Activated CD4-positive, CD25-positive, alpha-beta regulatory T cell treated with anti-CD3 and anti-CD28 coated beads, Interleukin-2, amount 50 U/mL, for 24 hours (primary cell): ENCODE measurements around the gene SPTB.
A peak's percentile ranks its signal among the peaks of the same experiment; 100 is the strongest.

Experiments used
- ATAC-seq, 2 donors: fragments of 150-1000 bp; cut with Tn5 transposase; one replicate each; pipeline ENCODE4 v1.10.0; 2021; ENCODE audit warnings: mild to moderate bottlenecking in 1 of 2, moderate library complexity in 1 of 2

SPTB gene

DNA sequence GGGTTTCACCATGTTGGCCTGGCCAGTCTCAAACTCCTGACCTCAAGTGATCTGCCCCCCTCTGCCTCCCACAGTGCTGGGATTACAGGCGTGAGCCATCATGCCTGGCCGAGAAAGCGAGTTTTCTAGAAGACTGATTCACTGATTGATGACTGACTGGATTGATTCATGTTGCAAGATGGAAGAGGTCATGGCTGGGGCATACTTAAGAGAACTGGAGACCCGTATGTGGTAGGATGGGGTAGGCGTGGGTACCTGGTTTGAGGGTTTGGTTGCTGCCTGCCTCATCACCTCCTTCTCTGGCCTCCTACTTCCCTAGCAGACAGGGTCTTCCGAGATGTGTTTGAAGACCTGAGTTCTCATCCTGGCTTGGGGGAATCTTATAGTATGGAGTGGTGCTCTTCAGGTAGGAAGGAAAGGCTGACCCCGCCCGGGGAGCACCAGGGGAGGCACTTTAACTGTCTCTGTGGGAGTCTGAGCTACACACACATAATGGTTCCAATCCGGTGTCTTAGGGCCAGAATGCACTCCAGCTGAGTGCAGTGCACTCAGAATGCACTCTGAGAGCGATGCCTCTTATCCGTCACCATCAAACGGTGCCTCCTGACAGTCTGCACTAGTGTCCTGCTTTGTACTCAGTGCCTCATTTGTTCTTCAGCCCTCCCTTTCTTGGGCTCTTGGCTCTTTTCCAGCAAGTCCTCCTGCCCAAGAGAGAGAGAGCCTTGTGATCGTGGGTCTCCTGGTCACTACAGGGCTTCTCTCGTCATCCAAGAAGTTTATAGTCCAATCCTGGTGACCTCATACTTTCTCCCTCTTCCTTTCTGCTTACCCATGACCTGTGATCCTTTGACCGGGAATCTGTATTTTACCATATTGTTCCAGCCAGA lies 155.8 kb downstream of the SPTB start:
- peak; percentile 28 to 39 for ATAC-seq

DNA sequence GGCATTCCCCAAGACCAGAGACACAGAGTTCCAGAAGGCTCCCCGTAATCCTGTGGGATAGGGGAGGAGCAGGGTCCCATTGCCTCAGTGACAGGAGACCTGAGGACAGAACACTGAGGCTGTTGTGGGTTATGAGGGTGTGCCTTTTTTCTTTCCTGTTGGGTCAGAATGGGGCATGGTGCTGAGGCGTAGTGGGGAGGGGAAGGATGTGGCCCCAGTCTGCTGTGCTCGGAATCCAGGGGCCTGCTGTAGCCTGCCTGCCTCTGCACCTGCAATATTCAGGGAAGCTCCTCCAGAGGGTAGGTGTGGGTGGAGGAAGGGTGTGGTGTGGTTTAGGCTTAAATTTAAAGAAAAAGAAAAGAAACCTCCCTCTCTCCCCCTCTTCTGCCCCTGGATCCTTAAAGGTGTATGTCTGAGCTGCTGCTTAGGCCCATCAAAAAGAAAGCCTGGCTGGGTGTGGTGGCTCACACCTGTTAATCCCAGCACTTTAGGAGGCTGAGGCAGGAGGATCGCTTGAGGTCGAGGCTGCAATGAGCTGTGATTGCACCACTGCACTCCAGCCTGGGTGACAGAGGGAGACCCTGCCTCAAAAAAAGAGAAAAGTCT lies 156.8 kb downstream of the SPTB start:
- peak in 1 of 2 donors; percentile 6 for ATAC-seq

GRCh38 chr14:64721899-64722298 lies 157.8 kb downstream of the SPTB start:
- no peak for ATAC-seq

- no peak for ATAC-seq
These were observed 158.3 kb downstream of the SPTB start for GRCh38 chr14:64721391-64721791.

GRCh38 chr14:64720131-64720576 lies 159.6 kb downstream of the SPTB start:
- no peak for ATAC-seq

DNA sequence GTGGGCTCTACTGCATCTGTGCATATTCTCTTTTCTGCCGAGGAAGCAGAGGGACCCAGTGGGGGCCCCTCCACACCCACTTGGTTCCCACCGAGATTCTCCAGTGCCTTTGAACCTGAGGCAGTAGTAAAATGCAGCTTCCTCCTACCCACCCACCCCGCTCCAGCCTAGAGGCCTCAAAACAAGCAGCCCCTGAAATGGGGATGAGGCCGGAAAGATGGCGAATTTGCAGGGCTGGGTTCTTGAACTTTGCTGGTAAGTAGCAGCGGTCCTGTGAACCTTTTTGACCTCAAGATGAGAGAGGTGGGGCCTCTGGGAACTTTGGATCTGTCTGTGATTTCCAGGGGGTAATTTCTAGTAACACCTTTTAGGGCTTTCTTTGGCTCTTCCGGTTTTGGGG lies 160.1 kb downstream of the SPTB start:
- ATAC-seq = no peak

GRCh38 chr14:64718762-64719161 lies 160.9 kb downstream of the SPTB start:
- ATAC-seq = no peak

GRCh38 chr14:64717870-64718269 lies 161.8 kb downstream of the SPTB start:
- no peak for ATAC-seq

DNA sequence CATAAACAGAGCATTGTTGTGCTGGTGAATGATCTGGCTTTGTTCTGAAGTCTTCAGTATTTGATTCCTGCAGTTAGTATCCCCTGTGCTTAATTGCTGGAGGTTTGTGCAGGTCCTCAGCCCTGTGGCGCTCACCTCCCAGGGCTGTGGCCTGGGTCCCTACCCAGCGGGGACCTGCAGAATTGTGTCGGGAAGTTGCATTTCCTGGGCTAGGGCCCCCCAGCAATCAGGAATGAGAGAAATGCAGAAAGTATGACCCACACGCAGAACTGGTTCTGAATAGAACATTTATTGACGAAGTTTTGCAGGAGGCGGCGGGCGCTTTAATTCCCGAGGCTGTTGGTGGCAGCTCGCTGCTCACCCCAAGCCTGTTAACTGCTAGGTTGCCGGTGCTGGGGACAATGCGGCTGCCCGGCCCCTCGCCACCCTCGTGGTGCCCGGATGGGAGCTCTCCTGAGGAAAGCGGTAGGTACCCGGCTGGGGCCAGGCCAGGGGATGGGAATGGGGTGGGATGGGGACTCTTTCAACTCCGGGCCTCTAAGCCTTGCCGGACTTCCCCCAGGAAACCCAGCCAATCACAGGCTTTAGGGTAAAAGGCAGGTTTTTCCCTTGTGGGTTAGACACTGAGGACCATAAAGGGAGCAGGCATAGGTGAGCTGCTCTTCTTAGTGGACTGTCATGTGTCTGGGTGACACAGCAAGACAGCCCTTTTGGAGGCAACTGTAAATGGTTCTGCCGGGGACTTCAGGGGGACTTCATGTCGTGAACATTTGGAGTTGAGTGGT lies 163.9 kb downstream of the SPTB start:
- no peak for ATAC-seq

DNA sequence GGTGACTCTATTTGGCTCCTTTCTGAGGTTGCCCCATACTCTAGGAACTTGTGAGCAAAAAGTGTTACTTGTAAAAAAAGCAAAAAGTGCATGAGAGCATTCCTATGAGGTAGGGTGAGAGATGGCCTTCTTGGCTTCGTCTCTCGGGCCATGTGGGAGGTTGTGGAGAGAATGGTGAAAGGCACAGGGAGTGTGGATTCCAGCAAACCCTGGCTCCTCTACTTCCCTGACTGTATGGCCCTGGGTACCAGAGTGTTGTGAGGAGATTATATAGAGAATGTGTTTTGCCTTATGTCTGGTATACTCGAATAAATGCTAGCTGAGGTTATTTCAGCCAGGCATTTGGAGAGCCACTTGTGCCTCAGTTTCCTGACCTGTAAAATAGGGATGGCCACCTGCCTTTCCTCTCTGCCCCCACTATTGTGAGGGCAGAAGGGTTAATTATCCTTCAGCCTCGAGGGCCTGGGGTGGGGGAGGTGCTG lies 164.5 kb downstream of the SPTB start:
- ATAC-seq = no peak

DNA sequence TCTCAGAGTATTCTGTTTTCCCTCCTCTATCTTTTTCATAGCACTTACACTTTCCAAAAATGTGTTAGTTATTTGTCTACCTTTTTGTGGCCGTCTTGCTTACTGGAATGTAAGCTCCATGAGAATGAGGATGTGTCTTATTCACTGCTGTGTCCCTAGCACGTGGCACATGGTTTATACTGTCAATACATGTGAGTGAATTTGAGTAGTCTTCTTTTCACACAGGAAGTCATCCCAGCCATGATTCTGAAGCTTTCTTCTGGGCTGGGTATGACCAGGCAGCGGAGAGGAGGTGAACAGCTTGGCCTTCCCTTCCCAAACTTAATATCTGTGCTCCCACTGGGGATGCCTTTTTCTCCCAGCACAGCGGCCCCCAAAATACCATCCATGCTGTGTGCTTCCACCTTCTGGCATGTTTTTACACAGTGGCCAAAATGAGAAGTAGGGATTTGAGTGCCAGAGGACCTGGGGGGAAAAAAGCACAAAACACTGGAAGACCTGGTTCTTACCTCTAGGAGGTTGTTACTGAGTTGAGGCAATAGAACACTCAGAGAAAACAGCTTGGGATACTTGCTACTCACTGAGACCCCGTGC lies 165.2 kb downstream of the SPTB start:
- no peak for ATAC-seq

GRCh38 chr14:64713677-64714076 lies 166.0 kb downstream of the SPTB start:
- ATAC-seq = no peak

DNA sequence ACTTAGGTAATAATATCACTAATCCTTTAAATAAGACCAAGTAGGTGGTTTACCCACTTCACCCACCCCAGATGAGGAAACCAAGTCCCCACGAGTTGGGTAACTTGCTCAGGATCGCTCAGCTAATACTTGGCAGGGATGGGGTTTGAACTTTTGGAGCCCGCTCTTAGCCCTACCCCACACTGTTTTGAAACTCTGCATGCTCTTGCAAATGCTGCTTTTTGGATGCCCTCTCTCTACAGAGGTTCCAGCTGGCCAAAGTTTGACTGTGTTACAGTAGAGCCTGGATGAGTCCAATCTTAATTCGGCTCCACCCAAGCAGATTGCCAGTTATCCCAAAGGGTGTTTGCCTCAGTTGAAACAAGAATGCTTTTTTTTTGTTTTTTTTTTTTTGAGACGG lies 168.7 kb downstream of the SPTB start:
- no peak for ATAC-seq

DNA sequence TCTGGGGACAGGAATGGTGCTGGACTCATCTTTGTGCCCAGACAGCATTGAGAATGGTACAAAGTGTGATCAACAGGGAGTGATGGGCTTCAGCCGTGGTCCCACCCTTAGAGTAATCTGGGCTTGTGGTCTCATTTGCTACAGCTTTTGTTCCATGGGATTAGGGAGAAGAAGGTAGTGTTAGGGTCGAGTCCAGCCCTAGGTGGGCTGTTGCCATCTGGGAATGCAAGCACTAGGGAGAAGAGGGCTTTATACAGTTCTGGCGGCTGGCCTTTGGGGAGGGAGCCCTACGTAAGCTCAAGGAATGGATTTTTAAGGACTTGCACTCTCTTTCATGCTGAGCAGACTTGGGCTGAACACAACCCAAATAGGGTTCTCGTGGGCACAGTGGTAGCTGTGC lies 170.6 kb downstream of the SPTB start:
- ATAC-seq = no peak

DNA sequence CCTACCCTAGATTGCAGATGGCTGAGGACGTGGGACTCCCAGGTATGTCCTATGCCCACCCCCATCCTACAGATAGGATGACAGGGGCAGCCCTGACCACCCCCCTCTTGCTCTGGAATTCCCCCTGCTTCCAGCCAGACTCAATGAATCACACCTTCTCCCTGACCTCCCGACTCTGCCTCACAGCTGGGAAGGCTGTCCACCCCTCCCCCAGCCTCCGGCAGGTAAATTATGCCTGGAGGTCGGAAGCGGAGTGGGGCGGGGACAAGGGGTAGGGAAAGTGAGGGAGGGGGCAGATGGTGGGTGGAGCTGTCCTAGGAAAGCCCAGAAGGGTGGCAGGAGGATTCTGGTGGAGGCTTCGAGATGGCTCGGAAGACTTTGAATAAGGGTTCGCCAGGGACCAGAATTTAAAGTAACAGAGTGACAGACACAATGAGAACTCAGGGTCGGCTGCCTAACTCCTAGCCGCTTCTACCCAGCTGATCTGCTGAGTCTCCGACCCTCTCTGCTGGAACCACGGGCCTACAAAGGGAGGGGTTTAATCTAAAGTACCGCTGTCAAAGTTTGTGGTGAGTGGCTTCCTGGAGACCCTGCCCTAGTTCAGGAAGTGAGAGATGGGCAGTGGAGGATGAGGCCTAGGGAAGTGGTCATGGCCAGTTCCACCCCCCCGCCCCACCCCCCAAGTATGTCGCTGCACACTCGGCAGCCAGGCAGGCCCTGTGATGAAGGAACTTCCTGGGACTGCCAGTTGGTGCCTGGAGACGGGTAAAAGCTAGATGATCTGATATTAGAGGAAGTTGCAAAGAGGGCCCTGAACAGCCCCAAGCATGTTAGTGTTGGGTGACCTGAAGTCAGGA lies 171.3 kb downstream of the SPTB start:
- ATAC-seq = peak in 1 of 2 donors; percentile 28

- no peak for ATAC-seq
These were observed 172.0 kb downstream of the SPTB start for GRCh38 chr14:64707661-64708060.

- ATAC-seq = no peak
These were observed 173.0 kb downstream of the SPTB start for GRCh38 chr14:64706593-64707193.

- ATAC-seq = no peak
These were observed 173.6 kb downstream of the SPTB start for GRCh38 chr14:64706119-64706592.

GRCh38 chr14:64705381-64706118 lies 174.2 kb downstream of the SPTB start:
- no peak for ATAC-seq

GRCh38 chr14:64704743-64705380 lies 174.8 kb downstream of the SPTB start:
- ATAC-seq = peak in 1 of 2 donors; percentile 14
